Activated naive CD8-positive, alpha-beta T cell treated with anti-CD3 and anti-CD28 coated beads, Interleukin-2, amount 10 ng/mL, durations not matched to agents 7 days and 5 days (primary cell): ENCODE measurements around the gene PAQR7. TPM values are rescaled to one million over a fixed set of nuclear protein-coding genes. Genes with fewer than 3 reads are reported as not detected.

Source experiments
- ATAC-seq: fragments of 150-1000 bp; cut with Tn5 transposase; one replicate; pipeline ENCODE4 v1.10.0; 2021; ENCODE audit warnings: low read depth, moderate library complexity
- POLR2A ChIA-PET: fragments of 350-600 bp; sonication (Branson Sonifier 250); formaldehyde crosslinking; loops from one replicate; lab custom pipeline; 2021; ENCODE audit warnings: antibody characterized with exemption; lab: Charles Lee
- DNase-seq: peaks from one replicate; pipeline ENCODE4 v3.0.0; 2021
- H3K27ac Mint-ChIP-seq: one replicate; pipeline ENCODE4 v1.8.0; 2022; ENCODE audit warnings: mild to moderate bottlenecking, mixed read lengths
- H3K27me3 Mint-ChIP-seq: one replicate; pipeline ENCODE4 v1.8.0; 2022; ENCODE audit warnings: mild to moderate bottlenecking, moderate library complexity, mixed read lengths
- H3K36me3 Mint-ChIP-seq: one replicate; pipeline ENCODE4 v1.8.0; 2021; ENCODE audit warnings: mild to moderate bottlenecking, mixed read lengths
- H3K4me1 Mint-ChIP-seq: one replicate; pipeline ENCODE4 v1.8.0; 2021; ENCODE audit warnings: mixed read lengths
- H3K4me3 Mint-ChIP-seq: one replicate; pipeline ENCODE4 v1.8.0; 2022; ENCODE audit warnings: mild to moderate bottlenecking, moderate library complexity, mixed read lengths
- H3K9me3 Mint-ChIP-seq: one replicate; pipeline ENCODE4 v1.8.0; 2021; ENCODE audit warnings: mixed read lengths
- total RNA-seq, 2 experiments: library from RNA; stranded (reverse); gene quantifications; one replicate each; pipeline ENCODE4 v1.2.3, GENCODE V29; 2021

PAQR7 gene
- total RNA-seq, 2 experiments from 2014 or later, result 4.7 to 5.2 TPM

DNA sequence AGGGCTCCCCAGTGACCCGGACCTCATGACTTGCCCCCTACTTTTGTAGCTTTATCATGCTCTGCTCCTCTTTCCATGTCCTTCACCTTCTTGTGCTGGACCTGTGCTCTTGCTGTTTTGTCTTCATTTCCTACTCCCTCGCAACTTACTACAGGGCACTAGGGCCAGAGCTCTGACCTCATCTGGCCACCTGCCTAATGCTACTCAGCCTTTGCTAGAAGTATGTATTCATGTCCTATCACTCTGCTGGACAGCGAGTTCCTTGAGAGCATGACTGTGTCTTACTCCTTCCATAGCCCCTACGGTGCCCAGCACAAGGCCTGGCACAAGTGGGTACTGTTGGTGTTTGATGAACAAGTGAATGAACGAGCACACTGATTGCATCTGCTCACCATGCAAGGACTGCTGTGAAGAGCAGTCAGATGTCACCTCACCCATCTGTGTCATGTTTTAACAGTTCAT lies 53.8 kb downstream of the PAQR7 start:
- peak overlapping the region; percentile 88 for H3K4me3 Mint-ChIP-seq
- no peaks in the 10 kb centered on the region for H3K27me3 Mint-ChIP-seq
- H3K36me3 Mint-ChIP-seq, result peaks cover 14% of the 10 kb centered on the region
- no peak for ATAC-seq
- H3K4me1 Mint-ChIP-seq, result peaks cover 32% of the 10 kb centered on the region
- peak overlapping the region; percentile 96 for H3K27ac Mint-ChIP-seq
- no peaks in the 10 kb centered on the region for H3K9me3 Mint-ChIP-seq
- no peak for DNase-seq
- POLR2A ChIA-PET, result interaction anchor here (1.3 to 2.8 kb wide), 2 partner anchors 83 to 175 kb away, joined by 3 to 17 read pairs; partner anchors contain the start of gene PAFAH2

DNA sequence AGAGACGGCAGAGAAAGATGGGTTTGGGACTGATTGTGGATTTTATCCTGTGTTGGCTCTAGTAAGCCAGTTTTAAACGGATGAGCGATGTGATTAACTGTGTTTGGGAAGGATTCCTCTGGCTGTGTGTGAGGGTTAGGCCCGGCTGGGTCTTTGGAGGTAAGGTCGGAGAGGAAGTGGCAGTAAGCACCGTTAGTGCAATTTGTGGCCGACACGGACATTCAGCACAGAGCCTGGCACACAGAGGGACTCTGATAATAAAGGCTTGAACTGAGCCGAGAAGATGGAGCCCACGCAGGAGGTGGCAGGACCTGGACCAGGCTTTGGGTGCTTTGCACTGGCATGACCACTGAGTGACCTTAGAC lies 54.4 kb downstream of the PAQR7 start:
- H3K4me3 Mint-ChIP-seq, result peak overlapping the region; percentile 88
- ATAC-seq (no peak), DNase-seq (no peak)
- H3K36me3 Mint-ChIP-seq, result peaks cover 13% of the 10 kb centered on the region
- POLR2A ChIA-PET, result interaction anchor here (1.0 to 2.8 kb wide), 5 partner anchors 53 to 386 kb away, joined by 3 to 17 read pairs (median 9); partner anchors contain the start of genes PAFAH2 and PAQR7
- peaks cover 30% of the 10 kb centered on the region for H3K4me1 Mint-ChIP-seq
- no peaks in the 10 kb centered on the region for H3K9me3 Mint-ChIP-seq
- peak overlapping the region; percentile 96 for H3K27ac Mint-ChIP-seq
- no peaks in the 10 kb centered on the region for H3K27me3 Mint-ChIP-seq

DNA sequence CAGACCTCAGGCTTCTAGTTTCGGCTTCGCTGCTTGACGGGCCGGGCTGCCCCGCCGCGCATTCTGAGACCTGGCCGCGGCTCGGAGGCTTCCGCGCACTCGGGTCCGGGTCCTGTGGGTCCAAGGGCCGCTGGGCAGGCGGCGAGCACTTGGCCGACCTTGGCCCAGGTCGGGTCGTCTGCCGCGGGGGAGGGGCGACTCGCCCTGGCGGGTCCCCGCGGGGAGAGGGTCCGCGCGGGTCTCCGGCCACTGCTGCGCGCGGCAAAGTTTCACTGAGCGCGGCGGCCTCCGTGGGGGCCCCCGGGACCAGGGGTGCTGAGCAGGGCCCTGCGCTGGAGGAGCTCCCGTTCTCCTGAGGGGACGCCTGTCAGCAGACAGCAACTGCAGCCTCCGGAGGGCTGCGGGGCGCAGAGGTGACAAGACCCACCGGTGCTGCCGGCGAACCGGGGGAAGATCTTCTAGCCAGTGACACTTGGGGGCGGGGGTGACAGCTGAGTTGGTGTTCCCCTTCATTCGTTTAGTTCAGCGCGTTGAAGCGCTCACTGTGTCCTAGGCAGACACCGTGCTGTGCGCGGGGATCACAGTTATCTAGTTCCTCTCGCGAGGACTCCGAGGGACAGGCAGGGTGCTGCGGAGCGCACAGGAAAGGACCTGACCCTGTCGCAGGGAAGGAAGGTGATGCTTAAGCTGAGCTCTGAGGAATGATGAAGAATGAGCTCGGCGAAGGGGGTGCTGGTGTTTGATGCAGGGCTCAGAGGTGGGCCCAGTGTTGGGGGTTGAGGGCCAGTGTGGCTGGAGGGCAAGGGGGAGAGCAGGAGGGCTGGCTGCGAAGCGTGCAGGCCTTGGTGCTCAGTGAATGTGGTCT lies 55.0 kb downstream of the PAQR7 start:
- ATAC-seq (peak; percentile 80), DNase-seq (peak; percentile 78)
- Mint-ChIP-seq H3K36me3 (peaks cover 12% of the 10 kb centered on the region), H3K9me3 (no peaks in the 10 kb centered on the region), H3K4me3 (peak overlapping the region; percentile 93), H3K27ac (peak overlapping the region; percentile 96), H3K4me1 (peaks cover 30% of the 10 kb centered on the region), H3K27me3 (no peaks in the 10 kb centered on the region)
- POLR2A ChIA-PET, result interaction anchor here (0.6 to 2.8 kb wide), 15 partner anchors 20 to 573 kb away, joined by 3 to 17 read pairs (median 5); partner anchors contain the start of genes PAFAH2, PAQR7, RSRP1 and SELENON

DNA sequence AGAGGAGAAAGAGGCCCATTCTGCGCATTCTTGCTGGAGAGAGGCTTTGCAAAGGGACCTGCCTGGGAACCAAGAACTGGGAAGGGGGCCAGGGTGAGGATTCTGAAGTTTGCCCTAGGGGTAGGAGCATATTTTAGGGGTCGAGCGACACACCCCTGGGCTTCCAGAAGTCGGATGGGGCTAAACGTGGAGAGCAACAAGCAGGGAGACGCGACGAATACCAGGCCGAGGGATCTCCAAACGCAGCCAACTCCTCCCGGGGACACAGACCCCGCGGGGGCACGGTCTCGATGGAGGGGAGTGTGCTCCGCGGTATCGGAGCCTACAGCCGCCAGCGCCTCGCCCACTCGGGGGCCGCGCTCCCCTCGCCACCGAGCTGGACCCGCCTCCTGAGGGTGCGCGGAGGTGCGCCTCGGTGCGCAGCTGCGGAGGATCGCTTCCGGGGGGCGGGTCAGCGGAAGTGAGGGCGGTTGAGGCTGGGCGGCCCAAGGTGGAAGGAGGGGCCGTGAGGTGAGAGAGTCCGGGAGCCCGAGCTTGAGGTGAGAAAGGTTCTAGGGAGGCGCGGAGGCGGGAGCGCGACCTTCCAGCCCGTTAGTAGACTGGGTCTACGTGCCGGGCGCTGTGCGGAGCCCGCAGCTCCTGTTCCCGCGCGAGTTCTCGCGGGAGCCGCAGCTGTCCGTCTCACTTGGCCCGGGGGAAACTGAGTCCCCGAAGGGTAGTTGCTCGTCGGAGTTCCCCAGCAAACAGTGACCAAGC lies 55.8 kb downstream of the PAQR7 start, which contains the start of gene MTFR1L:
TSS of gene MTFR1L (plus strand) at position 464 of the 756 bp plus-strand sequence. CDS start 3,151 bp downstream, outside the sequence.
- Mint-ChIP-seq H3K4me1 (peaks cover 30% of the 10 kb centered on the region), H3K27me3 (no peaks in the 10 kb centered on the region), H3K9me3 (no peaks in the 10 kb centered on the region), H3K27ac (peak within 1 kb of the TSS; percentile 96), H3K4me3 (peak within 1 kb of the TSS; percentile 93), H3K36me3 (peaks cover 12% of the 10 kb centered on the region)
- DNase-seq (peak; percentile 94), ATAC-seq (peak; percentile 83)
- POLR2A ChIA-PET, result interaction anchor here (0.6 to 2.8 kb wide), 17 partner anchors 19 to 588 kb away, joined by 3 to 17 read pairs (median 5); partner anchors contain the start of genes PAFAH2, PAQR7, RSRP1 and SELENON

DNA sequence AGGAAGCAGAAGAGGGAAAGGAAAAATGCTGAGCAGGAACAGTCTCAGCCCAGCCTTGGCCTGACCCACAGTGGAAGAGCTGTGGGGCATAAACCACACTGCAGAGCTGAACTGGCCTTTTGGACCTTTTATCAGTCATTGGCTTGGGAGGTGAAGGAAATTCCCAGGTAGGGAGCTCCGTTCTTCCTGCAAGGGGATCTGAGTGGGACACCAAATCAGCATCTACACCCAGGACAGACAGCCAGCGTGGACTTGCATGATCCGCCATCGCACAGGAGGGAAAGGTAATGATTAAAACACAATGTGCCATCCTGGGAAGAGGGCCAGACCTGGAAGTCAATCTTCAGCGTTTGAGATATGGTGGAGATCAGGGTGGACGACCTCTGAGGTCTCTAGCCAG lies 56.9 kb downstream of the PAQR7 start:
- Mint-ChIP-seq H3K4me1 (peaks cover 30% of the 10 kb centered on the region), H3K4me3 (peak overlapping the region; percentile 93), H3K27me3 (no peaks in the 10 kb centered on the region), H3K36me3 (peaks cover 12% of the 10 kb centered on the region), H3K27ac (peak overlapping the region; percentile 91), H3K9me3 (no peaks in the 10 kb centered on the region)
- ATAC-seq, result no peak
- no peak for DNase-seq
- POLR2A ChIA-PET, result interaction anchor here (0.6 to 2.8 kb wide), 3 partner anchors 18 to 210 kb away, joined by 3 to 17 read pairs (median 13); partner anchors contain the start of genes PAFAH2 and SELENON

DNA sequence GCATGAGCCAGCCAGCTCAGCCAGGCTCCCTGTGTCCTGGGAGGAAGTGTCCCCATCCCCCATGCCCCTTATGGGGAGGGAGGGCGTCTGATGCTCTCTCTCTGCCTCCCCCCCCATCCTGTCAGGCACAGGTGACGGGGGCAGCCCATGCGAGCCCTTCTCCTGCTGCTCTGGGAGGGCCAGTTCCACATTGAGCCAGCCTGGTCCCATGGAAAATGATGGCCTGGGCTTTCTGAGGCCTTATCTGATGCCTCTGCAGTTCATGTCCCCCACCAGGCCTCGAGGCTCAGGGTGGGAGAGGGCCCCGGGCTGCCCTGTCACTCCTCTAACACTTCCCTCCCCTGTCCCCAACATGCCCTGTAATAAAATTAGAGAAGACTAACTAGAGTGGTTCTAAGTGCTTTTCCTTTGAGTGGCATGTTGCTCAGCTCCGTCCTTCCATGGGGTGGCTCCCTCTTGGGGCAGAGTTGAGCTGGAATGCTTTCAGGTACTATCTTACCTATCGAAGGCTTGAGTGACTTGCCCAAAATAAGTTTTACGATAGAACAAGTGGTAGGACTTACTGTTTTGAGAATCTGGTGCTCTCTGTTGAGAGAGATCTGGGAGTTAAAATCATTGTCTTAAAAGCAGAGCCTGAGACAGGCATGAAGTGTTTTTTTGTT lies 57.5 kb downstream of the PAQR7 start:
- DNase-seq (peak; percentile 25), ATAC-seq (no peak)
- H3K9me3 Mint-ChIP-seq, result no peaks in the 10 kb centered on the region
- H3K36me3 Mint-ChIP-seq, result peaks cover 12% of the 10 kb centered on the region
- peak overlapping the region; percentile 93 for H3K4me3 Mint-ChIP-seq
- H3K27me3 Mint-ChIP-seq, result no peaks in the 10 kb centered on the region
- POLR2A ChIA-PET, result no interaction called here
- H3K4me1 Mint-ChIP-seq, result peaks cover 30% of the 10 kb centered on the region
- peak overlapping the region; percentile 73 for H3K27ac Mint-ChIP-seq

DNA sequence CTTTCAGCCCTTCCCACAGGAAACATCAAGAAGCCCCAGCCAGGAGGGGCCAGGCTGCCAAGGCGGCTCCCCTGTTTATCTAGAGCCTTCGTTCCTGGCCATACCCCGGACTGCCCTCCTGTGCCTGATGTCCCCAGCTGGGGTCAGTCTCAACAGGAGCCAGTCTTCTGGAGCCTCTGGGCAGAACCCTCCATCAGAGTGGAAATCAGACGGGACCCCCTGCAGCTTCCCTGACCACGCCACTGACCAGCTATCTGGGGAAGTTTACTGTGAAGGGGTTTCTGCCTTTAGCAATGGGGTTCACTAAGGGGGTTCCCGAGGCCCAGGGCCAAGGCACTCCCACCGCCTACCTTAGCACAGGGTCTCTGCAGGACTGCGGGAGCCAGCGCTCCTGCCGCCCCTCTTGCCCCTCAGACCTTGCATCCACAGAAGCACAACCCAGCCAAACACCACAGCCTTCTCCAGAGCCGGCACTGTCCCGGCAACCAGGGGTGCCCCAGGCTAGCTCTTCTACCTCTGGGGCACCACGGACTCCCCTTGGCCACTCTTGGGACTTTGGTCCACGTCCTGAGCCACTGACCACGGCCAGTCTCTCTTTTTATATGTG lies 59.3 kb downstream of the PAQR7 start:
- Mint-ChIP-seq H3K4me1 (peaks cover 21% of the 10 kb centered on the region), H3K9me3 (no peaks in the 10 kb centered on the region), H3K27me3 (no peaks in the 10 kb centered on the region), H3K36me3 (peaks cover 5% of the 10 kb centered on the region), H3K27ac (no peak overlapping the region), H3K4me3 (no peak overlapping the region)
- no peak for DNase-seq
- ATAC-seq, result no peak
- POLR2A ChIA-PET, result no interaction called here

DNA sequence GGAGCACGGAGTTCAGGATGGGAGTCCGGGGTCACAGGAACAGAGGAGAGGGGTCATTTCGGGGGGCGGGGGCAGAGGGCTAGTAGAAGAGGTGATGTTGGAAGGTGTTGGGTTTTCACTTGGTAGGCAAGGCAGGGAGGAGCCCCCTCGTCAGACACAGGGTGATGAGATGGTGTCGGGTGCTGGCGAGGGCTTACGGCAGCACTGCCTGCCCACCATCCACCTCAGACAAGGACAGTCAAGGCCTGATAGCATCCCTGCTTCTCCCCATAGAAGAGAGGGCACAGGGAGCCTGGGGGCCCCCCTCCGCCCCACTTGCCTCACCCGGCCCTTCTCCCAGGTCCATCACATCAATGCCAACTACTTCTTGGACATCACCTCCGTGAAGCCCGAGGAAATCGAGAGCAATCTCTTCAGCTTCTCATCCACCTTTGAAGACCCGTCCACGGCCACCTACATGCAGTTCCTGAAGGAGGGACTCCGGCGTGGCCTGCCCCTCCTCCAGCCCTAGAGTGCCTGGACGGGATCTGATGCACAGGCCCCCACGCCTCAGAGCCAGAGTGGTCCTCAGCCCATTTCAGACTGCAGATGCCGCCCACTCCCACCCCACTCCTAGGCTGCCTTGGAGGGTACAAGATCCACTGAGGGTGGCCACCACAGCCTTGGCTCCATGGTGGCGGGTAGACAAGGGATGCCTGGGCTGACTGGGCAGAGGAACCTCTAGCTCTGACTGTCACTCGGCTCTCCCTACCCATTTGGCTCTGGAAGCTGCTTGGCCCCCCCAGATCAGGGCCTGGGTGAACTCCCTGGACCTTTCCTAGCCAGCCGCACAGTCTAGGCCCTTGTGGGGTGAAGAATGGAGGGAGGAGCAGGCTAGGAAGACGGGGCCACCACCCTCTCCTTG lies 60.0 kb downstream of the PAQR7 start:
- DNase-seq (no peak), ATAC-seq (no peak)
- POLR2A ChIA-PET, result no interaction called here
- Mint-ChIP-seq H3K27ac (no peak overlapping the region), H3K9me3 (no peaks in the 10 kb centered on the region), H3K4me3 (no peak overlapping the region), H3K27me3 (no peaks in the 10 kb centered on the region), H3K4me1 (peaks cover 18% of the 10 kb centered on the region), H3K36me3 (no peaks in the 10 kb centered on the region)

DNA sequence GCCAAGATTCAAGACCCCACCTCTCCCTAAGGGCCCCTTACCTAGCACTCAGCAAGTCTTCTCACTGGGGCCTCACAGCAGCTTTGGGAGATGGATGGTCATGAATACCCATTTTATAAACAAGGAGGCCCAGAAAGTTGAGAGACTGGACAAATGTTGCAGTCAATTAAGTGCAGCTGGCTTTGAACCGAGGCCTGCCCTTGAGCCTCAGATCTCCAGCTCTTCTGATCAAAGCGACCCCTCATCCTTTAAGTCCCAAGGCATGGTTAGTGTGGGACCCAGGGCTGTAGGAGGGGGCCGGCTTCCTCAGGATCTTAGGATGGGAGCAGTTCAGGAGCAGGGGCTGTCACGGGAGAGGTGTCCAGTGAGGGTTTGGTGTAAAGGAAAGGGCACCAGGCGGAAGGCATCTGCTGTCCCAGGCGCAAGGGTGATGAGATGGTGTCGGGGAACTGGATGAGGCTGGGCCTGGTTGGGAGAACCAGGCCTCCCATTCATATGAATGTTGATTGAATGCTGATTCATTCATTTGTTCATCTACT lies 60.9 kb downstream of the PAQR7 start:
- no peak overlapping the region for H3K27ac Mint-ChIP-seq
- no peaks in the 10 kb centered on the region for H3K36me3 Mint-ChIP-seq
- H3K9me3 Mint-ChIP-seq, result no peaks in the 10 kb centered on the region
- no peak overlapping the region for H3K4me3 Mint-ChIP-seq
- peak; percentile 9 for DNase-seq
- H3K27me3 Mint-ChIP-seq, result no peaks in the 10 kb centered on the region
- H3K4me1 Mint-ChIP-seq, result peaks cover 18% of the 10 kb centered on the region
- POLR2A ChIA-PET, result no interaction called here
- ATAC-seq, result no peak

DNA sequence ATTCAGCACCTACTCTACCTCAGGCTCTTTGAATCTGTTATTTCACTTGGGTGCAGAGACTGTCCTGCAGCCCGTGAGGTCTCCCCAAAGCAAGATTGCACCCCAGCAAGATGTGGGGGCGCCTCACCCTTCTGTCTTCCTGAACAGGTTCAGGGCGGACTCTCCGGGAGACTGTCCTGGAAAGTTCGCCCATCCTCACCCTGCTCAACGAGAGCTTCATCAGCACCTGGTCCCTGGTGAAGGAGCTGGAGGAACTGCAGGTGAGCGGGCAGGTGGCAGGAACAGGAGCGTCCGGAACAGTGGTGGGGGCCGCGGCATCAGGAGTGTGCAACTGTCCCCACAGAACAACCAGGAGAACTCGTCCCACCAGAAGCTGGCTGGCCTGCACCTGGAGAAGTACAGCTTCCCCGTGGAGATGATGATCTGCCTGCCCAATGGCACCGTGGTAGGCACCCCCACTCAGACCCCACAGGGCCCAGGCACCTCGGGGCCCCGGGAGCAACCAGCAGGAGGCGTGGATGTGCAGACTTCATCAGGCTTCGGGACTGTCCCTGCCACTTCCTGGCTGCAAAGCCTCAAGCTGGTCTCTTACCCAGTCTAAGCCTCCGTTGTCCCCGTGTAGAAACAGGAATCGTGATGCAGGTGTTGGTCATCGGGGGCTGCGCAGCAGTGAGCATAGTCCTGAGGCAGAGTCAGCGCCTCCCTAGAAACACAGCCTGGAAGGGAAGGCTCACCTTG lies 61.6 kb downstream of the PAQR7 start:
- H3K36me3 Mint-ChIP-seq, result no peaks in the 10 kb centered on the region
- H3K4me1 Mint-ChIP-seq, result peaks cover 13% of the 10 kb centered on the region
- H3K27me3 Mint-ChIP-seq, result no peaks in the 10 kb centered on the region
- ATAC-seq (no peak), DNase-seq (peak; percentile 27)
- H3K27ac Mint-ChIP-seq, result no peak overlapping the region
- H3K9me3 Mint-ChIP-seq, result no peaks in the 10 kb centered on the region
- POLR2A ChIA-PET, result no interaction called here
- H3K4me3 Mint-ChIP-seq, result no peak overlapping the region

DNA sequence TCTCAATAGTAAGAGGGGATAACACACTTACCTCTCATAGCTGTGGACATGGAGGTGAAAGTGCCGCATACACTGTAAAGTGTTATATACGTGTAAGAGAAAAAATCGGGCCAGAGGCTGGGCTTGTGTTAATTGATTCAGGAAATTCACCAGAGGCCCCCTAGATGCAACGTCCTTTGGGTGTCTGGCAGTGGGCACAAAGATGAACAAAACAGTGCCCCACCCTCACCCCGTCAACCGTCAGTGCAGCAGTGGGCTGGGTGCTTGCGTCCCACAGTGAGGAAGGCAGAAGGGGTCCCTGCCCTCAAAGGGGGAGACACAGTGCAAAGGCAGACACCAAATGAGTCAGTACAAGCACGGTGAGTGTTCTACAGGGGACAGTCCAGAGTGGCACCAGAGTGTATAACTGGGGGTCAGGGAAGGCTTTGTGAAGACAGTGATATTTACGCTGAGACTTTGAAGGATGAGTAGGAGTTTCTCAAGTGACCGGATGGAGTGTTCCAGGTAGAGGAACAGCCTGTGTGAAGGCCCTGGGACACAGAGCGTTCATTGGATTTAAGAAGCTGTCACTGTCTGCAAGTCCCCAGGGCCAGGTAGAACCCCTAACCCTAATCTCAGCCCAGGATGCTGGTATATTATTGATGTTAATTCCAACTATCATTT lies 62.3 kb downstream of the PAQR7 start:
- no peak for DNase-seq
- peaks cover 6% of the 10 kb centered on the region for H3K4me1 Mint-ChIP-seq
- no peak for ATAC-seq
- POLR2A ChIA-PET, result no interaction called here
- no peaks in the 10 kb centered on the region for H3K36me3 Mint-ChIP-seq
- H3K9me3 Mint-ChIP-seq, result no peaks in the 10 kb centered on the region
- no peak overlapping the region for H3K27ac Mint-ChIP-seq
- no peaks in the 10 kb centered on the region for H3K27me3 Mint-ChIP-seq
- H3K4me3 Mint-ChIP-seq, result no peak overlapping the region
